ENCODE data around the gene SCN3B. TPM values are rescaled to one million over a fixed set of nuclear protein-coding genes. Genes with fewer than 3 reads are reported as not detected.

Gene SCN3B
- total RNA-seq, 2 experiments from 2014 or later, result not detected

DNA sequence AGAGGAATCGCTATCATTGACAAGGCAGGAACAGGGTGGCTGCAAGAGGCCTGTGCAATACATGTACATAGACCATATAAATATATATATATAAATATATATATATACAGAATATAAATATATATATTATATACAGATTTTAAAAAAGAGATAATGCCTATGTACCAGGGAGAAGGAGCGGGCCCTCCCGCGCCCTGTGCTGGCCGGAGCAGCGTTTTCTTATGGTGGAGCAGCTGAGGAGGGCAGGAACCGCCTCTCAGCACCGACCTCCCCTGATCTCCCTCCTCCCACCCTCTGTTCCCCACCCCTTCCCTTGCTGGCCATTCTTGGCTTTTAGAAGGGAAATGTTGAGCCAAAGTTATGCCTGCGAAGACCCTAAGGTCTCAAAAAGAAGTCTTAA, 31.8 kb downstream of the SCN3B start:
- Histone ChIP-seq H3K9me3 (ENCODE audit: low read length) (no peaks in the 10 kb centered on the region), H2AFZ (ENCODE audit: low read length) (no peak overlapping the region), H3K4me3 (ENCODE audit: low read depth, low read length, poor library complexity, severe bottlenecking) (no peak overlapping the region), H3K4me1 (ENCODE audit: insufficient read depth, low read length, poor library complexity, severe bottlenecking) (no peaks in the 10 kb centered on the region), H3K9me2 (ENCODE audit: insufficient read depth, low read length) (no peaks in the 10 kb centered on the region), H3K4me2 (ENCODE audit: low read length) (no peak overlapping the region), H4K20me1 (ENCODE audit: insufficient read depth, low read length) (no peaks in the 10 kb centered on the region), H3K36me3 (ENCODE audit: insufficient read depth, low read length) (no peaks in the 10 kb centered on the region), H3K79me2 (ENCODE audit: insufficient read depth, low read depth, low read length) (no peaks in the 10 kb centered on the region), H3K27ac (ENCODE audit: low read depth, low read length, poor library complexity, severe bottlenecking) (no peak overlapping the region)
- no TSS peak for BruUV-seq (replicated peaks)
- TF ChIP-seq, protein P1, sequence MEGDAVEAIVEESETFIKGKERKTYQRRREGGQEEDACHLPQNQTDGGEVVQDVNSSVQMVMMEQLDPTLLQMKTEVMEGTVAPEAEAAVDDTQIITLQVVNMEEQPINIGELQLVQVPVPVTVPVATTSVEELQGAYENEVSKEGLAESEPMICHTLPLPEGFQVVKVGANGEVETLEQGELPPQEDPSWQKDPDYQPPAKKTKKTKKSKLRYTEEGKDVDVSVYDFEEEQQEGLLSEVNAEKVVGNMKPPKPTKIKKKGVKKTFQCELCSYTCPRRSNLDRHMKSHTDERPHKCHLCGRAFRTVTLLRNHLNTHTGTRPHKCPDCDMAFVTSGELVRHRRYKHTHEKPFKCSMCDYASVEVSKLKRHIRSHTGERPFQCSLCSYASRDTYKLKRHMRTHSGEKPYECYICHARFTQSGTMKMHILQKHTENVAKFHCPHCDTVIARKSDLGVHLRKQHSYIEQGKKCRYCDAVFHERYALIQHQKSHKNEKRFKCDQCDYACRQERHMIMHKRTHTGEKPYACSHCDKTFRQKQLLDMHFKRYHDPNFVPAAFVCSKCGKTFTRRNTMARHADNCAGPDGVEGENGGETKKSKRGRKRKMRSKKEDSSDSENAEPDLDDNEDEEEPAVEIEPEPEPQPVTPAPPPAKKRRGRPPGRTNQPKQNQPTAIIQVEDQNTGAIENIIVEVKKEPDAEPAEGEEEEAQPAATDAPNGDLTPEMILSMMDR (conservative IDR thresholded peaks at IDR 0.05; ENCODE audit: low read length), result no peak
- no peak for TF ChIP-seq EZH2phosphoT487 (IDR thresholded peaks at IDR 0.05; ENCODE audit: borderline replicate concordance, low read depth, low read length)
- POLR2A ChIA-PET, result no interaction called here
- DNase-seq (ENCODE audit: low spot score), result no peak
- intact Hi-C loops (cut with micrococcal nuclease; ENCODE audit: unreplicated experiment), result no loop called here
- CTCF ChIA-PET (ENCODE audit: unreplicated experiment), result no interaction called here

DNA sequence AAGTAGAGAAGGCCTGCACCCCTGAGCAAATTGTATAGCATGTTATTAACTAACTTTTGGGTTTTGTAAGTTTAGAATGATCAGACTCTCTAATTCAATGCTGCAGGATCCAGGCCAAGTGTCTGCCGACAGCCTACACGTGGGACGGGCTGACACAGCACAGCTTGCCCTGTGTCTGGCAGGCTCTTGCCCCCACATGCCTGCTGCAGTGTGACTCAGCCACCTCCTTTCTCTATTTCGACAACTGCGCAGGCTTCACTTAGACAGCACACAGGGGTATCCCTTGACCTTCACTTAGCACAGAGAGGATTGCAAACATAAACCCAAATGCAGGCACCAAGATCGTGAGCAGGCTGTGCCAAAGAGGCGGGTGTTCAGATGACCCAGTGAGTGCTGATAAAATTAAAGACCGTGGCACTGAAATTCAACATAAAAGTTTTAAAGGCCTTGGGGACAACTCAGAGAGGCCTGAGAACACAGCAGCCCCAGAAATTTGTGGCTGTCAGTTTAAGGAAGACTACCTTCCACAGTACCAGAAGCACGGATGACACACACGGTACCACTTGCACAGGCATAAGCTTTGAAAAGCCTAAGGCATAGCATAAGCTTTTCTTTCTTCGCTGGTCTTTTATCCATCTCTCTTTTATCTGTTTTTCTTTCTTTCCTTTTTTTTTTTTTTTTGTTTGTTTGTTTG, 37.8 kb downstream of the SCN3B start:
- intact Hi-C loops (cut with micrococcal nuclease; ENCODE audit: unreplicated experiment), result no loop called here
- CTCF ChIA-PET (ENCODE audit: unreplicated experiment), result no interaction called here
- H3K79me2 ChIP-seq (ENCODE audit: insufficient read depth, low read depth, low read length), result no peaks in the 10 kb centered on the region
- no peaks in the 10 kb centered on the region for H3K36me3 ChIP-seq (ENCODE audit: insufficient read depth, low read length)
- no peak overlapping the region for H3K4me2 ChIP-seq (ENCODE audit: low read length)
- DNase-seq (ENCODE audit: low spot score), result no peak
- POLR2A ChIA-PET, result no interaction called here
- TF ChIP-seq, protein P1 (conservative IDR thresholded peaks at IDR 0.05; ENCODE audit: low read length), result no peak
- no peak for TF ChIP-seq EZH2phosphoT487 (IDR thresholded peaks at IDR 0.05; ENCODE audit: borderline replicate concordance, low read depth, low read length)
- no peaks in the 10 kb centered on the region for H4K20me1 ChIP-seq (ENCODE audit: insufficient read depth, low read length)
- no peak overlapping the region for H3K27ac ChIP-seq (ENCODE audit: low read depth, low read length, poor library complexity, severe bottlenecking)
- BruUV-seq (replicated peaks), result no TSS peak
- no peaks in the 10 kb centered on the region for H3K9me2 ChIP-seq (ENCODE audit: insufficient read depth, low read length)
- H3K9me3 ChIP-seq (ENCODE audit: low read length), result no peaks in the 10 kb centered on the region
- H2AFZ ChIP-seq (ENCODE audit: low read length), result no peak overlapping the region
- H3K4me3 ChIP-seq (ENCODE audit: low read depth, low read length, poor library complexity, severe bottlenecking), result no peak overlapping the region
- H3K4me1 ChIP-seq (ENCODE audit: insufficient read depth, low read length, poor library complexity, severe bottlenecking), result no peaks in the 10 kb centered on the region

DNA sequence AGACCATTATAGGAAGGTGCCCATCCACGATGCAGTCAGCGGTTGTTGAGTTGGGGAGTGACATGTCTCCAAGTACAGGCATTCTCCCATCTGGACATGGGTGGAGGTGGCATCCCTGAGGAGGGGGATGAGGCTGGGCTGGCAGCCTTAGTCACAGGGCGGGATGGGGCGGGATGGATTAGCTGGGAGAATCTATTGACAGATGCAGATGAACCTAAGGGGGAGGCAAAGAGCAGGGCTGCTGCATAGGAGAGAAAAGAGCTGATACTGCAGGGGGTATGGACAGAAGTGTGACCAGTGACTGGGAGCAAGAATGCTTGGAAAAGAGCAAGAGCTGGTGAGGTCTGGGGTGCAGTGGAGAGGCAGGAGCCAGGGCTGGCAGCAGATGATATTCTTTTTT, 42.7 kb downstream of the SCN3B start:
- Histone ChIP-seq H3K27ac (ENCODE audit: low read depth, low read length, poor library complexity, severe bottlenecking) (no peak overlapping the region), H3K4me1 (ENCODE audit: insufficient read depth, low read length, poor library complexity, severe bottlenecking) (no peaks in the 10 kb centered on the region), H2AFZ (ENCODE audit: low read length) (no peak overlapping the region), H3K4me3 (ENCODE audit: low read depth, low read length, poor library complexity, severe bottlenecking) (no peak overlapping the region), H3K9me3 (ENCODE audit: low read length) (no peaks in the 10 kb centered on the region), H3K79me2 (ENCODE audit: insufficient read depth, low read depth, low read length) (no peaks in the 10 kb centered on the region), H3K4me2 (ENCODE audit: low read length) (no peak overlapping the region), H4K20me1 (ENCODE audit: insufficient read depth, low read length) (no peaks in the 10 kb centered on the region), H3K9me2 (ENCODE audit: insufficient read depth, low read length) (no peaks in the 10 kb centered on the region), H3K36me3 (ENCODE audit: insufficient read depth, low read length) (no peaks in the 10 kb centered on the region)
- BruUV-seq (replicated peaks), result no TSS peak
- ChIA-PET POLR2A (no interaction called here), CTCF (ENCODE audit: unreplicated experiment) (no interaction called here)
- intact Hi-C loops (cut with micrococcal nuclease; ENCODE audit: unreplicated experiment), result no loop called here
- TF ChIP-seq EZH2phosphoT487 (IDR thresholded peaks at IDR 0.05; ENCODE audit: borderline replicate concordance, low read depth, low read length), result no peak
- TF ChIP-seq, protein P1 (conservative IDR thresholded peaks at IDR 0.05; ENCODE audit: low read length), result no peak
- DNase-seq (ENCODE audit: low spot score), result no peak

Measured in OCI-LY7 (cell line).